Non-pigmented ciliary epithelial cell (primary cell): ENCODE data around the gene TM4SF18.
A peak's percentile ranks its signal among the peaks of the same experiment; 100 is the strongest.
"Not testable (repeated sequence)": the region's sequence is repeated elsewhere in the genome, so short reads cannot be mapped to it uniquely, and the experiment has no call there.

ENCODE experiments used
- DNase-seq: peaks from one replicate; pipeline ENCODE4 v3.0.0-alpha.2; 2010; ENCODE audit warnings: low read depth

TM4SF18 gene

DNA sequence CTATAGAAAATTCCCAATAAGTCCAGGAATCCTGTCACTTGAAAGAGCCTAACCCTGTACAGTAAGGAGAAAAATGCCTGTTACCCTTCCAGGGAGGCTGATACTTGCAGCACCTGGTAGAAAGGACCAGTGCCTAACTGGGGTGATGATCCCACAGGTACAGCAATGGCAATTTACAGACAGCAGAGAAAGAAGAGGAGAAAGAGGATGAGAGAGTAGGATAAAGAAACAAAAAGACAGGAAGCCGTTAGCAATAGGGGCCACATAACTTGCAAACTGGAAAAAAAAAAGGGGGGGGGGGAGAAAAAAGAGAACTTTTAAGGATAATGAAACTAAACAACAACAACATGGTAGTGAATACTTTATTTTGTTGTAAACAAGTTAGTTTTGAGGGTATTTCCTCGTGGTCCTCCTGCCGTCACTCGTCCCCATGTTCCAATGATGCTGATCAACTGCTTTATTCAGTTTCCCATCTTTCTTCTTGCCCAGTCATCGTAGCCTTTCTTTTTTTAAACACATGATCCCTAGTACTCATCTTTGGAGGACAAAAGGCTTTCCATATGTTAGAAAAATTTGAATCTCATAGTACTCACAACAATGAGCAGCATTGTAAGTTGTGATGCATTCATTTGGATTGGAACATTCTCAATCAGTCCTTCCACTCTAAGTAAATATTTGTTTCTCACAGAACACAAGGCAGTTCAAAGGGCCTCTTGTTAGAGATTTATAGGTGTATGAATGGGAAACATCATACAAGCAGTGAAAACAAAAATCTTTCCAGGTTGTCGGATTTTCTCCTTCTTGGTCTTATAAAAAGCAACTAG lies 35.5 kb upstream of the TM4SF18 start:
- no peak for DNase-seq

DNA sequence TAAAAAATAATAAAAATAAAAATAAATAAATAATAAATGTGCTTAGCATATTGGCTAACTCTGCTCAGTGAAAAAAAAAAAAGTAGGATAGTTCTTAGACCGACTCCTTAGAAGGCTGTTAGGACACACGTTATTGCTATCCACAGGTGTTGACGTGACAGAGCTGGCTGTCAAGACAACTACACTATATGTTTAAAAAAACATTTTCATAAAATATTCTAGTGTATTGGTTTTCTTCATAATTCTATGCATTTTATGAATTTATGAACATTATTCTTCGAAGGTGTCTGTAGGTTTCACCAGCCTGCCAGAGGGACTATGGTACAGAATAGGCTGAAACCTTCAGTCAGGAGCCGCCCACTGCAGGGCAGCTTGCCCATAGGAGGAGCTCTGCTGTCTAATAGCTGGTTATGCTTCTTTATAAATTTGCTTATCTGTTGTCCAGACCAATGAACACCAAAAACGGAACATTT lies 34.8 kb upstream of the TM4SF18 start:
- no peak for DNase-seq

DNA sequence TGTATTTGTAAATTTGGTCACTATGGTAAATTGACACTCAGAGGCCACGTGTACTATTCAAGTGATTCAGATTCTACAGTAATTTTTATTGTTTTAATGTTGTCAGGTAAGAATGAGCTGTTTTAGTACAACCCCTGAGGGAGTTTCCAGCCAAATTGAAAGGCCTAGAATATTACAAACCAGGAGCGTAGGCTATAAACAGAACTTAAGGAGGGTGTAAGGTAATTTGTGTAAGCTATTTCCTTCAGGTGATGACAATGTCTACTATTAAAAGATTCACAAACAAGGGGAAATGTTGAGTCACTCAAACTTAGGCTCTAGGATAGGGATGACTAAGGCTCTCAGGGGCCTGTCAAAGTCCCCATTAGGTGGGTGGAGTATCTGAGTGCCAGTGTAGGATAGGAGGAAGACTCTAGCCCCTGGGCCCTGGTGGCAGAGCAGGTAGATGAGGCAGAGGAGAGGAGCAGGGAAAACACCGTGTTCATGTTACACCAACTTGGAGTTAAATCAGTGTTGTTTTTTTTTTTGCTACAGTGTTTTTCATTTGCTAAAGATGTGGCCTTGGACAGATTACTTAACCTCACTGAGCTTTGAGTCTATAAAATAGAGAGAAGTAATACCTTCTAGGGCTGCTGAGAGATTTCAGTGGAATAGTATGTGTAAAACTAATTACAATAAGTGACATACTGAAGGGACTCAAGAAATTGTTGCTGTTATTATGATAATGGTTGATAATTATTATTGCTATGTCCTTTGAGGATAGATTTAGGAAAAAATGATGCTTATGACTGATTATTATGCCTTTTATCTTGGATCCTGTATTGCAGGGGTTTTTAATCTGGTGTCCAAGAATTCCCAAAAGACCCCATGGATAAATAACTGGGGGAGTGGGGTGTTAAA lies 33.8 kb upstream of the TM4SF18 start:
- no peak for DNase-seq

- DNase-seq: no peak
These were observed 32.6 kb upstream of the TM4SF18 start for GRCh38 chr3:149366031-149366430.

GRCh38 chr3:149364624-149365023 lies 31.2 kb upstream of the TM4SF18 start:
- no peak for DNase-seq

DNA sequence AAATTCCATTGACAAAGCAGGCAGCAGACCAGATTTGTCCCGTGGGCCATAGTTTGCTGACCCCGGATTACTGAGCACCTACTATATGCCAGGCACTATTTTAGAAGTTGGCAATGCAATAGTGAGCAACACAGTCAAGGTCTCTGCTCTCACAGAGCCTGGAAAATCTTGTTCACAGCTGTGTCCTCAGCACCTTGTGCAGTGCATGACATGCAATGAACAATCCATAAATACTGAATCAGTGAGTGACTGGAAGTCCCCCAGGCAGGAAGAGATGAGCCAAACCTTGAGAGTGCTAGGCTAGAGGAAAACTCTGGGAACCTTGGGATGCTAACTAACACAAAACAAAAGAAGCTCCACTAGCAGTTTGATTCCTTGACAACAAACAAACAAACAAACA lies 29.6 kb upstream of the TM4SF18 start:
- no peak for DNase-seq

DNA sequence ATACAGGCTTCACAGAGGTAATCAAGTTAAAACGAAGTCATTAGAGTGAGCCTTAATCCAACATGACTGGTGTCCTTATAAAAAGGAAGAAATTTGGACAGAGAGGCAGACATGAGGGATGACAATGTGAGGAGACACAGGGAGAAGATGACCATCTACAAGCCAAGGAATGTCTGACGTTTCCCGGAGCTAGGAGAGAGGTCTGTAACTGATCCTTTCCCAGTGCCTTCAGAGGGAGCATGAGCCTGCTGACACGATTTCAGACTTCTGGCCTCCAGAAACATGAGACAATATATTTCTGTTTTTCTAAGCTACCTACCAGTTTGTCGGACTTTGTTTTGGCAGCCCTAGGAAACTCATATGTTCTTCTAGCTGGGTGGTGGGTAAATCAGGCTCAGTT lies 28.9 kb upstream of the TM4SF18 start:
- DNase-seq: no peak

DNA sequence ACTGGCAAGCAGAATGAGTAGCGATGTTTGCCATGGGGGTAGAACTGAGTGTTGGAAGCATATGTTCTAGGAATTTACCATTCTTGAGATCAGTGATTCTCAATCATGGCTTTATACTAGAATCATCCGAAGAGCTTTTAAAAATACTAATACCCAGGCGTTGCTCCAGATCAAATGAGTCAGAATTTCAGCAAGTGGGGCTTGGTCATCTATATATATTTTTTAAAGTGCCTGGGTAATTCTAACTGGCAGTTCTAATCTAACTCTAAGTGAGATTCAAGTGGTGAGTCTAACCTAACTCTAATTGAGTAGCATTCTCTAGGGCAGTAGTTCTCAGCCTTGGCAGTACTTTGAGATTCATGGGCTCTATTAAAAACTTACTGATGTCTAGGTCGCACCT lies 23.2 kb upstream of the TM4SF18 start:
- DNase-seq: no peak

GRCh38 chr3:149356044-149356592 lies 22.7 kb upstream of the TM4SF18 start:
- no peak for DNase-seq

GRCh38 chr3:149353581-149354184 lies 20.2 kb upstream of the TM4SF18 start:
- DNase-seq: no peak

- no peak for DNase-seq
These were observed 19.1 kb upstream of the TM4SF18 start for GRCh38 chr3:149352556-149352955.

DNA sequence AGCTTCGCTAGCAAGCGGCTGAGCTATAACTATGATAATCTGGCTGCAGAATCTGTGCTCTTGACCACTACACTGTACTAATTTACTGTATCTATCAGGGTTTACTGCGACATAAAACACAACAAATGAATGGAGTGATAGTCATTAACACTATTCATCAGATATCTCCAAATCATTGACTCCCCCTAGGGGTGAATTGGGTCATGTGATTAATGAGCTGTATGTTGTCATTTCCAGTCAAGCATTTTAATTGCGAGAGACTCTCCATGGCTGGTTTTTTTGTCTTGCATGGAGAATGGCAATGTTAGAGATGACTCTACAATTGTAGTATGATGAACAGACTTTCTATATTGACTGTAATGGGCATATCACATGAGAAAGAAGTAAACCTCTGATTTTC lies 10.5 kb upstream of the TM4SF18 start:
- DNase-seq: no peak

- DNase-seq: peak; percentile 76
These were observed 9.3 kb upstream of the TM4SF18 start for GRCh38 chr3:149342413-149343380.

- DNase-seq: no peak
These were observed 7.0 kb upstream of the TM4SF18 start for GRCh38 chr3:149340310-149340933.

GRCh38 chr3:149339931-149340309 lies 6.5 kb upstream of the TM4SF18 start:
- DNase-seq: peak; percentile 97

GRCh38 chr3:149337486-149337885 lies 4.0 kb upstream of the TM4SF18 start:
- not testable (repeated sequence) for DNase-seq

- DNase-seq: no peak
These were observed 3.5 kb upstream of the TM4SF18 start for GRCh38 chr3:149336925-149337324.

GRCh38 chr3:149332771-149333170 lies 665 bp downstream of the TM4SF18 start:
- no peak for DNase-seq

GRCh38 chr3:149332227-149332765 lies 1.1 kb downstream of the TM4SF18 start:
- no peak for DNase-seq

DNA sequence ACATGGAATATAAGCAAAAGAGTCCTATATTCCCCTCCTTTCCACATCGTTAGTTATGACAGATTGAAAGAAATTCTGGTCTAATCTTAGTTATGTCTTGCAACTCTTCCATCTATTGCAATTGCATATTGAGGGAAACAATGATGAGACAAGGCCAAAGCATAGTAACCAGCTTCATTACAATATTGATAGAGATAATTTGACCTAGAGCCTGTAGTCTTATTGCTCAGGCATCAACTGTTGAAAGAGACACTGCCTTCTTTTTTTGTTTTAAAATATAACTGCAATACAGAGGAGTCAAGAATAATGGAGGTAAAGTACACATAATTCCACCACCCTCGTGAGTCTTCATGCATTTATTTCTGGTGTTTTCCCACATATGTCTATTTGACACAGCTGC lies 2.0 kb downstream of the TM4SF18 start:
- DNase-seq: no peak
